ENCODE measurements around the gene TRANK1.

- TF ChIP-seq POLR2AphosphoS5 (IDR thresholded peaks at IDR 0.05; ENCODE audit: low read depth) = no peak
- TF ChIP-seq, protein P1, sequence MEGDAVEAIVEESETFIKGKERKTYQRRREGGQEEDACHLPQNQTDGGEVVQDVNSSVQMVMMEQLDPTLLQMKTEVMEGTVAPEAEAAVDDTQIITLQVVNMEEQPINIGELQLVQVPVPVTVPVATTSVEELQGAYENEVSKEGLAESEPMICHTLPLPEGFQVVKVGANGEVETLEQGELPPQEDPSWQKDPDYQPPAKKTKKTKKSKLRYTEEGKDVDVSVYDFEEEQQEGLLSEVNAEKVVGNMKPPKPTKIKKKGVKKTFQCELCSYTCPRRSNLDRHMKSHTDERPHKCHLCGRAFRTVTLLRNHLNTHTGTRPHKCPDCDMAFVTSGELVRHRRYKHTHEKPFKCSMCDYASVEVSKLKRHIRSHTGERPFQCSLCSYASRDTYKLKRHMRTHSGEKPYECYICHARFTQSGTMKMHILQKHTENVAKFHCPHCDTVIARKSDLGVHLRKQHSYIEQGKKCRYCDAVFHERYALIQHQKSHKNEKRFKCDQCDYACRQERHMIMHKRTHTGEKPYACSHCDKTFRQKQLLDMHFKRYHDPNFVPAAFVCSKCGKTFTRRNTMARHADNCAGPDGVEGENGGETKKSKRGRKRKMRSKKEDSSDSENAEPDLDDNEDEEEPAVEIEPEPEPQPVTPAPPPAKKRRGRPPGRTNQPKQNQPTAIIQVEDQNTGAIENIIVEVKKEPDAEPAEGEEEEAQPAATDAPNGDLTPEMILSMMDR (IDR thresholded peaks at IDR 0.05; ENCODE audit: insufficient read depth, low read length) = no peak
- no peak for TF ChIP-seq GABPA (IDR thresholded peaks at IDR 0.05; ENCODE audit: low read depth)
- TF ChIP-seq, protein P2, sequence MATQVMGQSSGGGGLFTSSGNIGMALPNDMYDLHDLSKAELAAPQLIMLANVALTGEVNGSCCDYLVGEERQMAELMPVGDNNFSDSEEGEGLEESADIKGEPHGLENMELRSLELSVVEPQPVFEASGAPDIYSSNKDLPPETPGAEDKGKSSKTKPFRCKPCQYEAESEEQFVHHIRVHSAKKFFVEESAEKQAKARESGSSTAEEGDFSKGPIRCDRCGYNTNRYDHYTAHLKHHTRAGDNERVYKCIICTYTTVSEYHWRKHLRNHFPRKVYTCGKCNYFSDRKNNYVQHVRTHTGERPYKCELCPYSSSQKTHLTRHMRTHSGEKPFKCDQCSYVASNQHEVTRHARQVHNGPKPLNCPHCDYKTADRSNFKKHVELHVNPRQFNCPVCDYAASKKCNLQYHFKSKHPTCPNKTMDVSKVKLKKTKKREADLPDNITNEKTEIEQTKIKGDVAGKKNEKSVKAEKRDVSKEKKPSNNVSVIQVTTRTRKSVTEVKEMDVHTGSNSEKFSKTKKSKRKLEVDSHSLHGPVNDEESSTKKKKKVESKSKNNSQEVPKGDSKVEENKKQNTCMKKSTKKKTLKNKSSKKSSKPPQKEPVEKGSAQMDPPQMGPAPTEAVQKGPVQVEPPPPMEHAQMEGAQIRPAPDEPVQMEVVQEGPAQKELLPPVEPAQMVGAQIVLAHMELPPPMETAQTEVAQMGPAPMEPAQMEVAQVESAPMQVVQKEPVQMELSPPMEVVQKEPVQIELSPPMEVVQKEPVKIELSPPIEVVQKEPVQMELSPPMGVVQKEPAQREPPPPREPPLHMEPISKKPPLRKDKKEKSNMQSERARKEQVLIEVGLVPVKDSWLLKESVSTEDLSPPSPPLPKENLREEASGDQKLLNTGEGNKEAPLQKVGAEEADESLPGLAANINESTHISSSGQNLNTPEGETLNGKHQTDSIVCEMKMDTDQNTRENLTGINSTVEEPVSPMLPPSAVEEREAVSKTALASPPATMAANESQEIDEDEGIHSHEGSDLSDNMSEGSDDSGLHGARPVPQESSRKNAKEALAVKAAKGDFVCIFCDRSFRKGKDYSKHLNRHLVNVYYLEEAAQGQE (IDR thresholded peaks at IDR 0.05; ENCODE audit: insufficient replicate concordance, low read depth) = no peak
- TF ChIP-seq SPI1 (IDR thresholded peaks at IDR 0.05; ENCODE audit: borderline replicate concordance, low read depth) = no peak
These were observed 107.8 kb downstream of the TRANK1 start for GRCh38 chr3:36837089-36837488.
